GM06990 (cell line): ENCODE measurements around the gene GGT5.
"Not testable (repeated sequence)": the region's sequence is repeated elsewhere in the genome, so short reads cannot be mapped to it uniquely, and the experiment has no call there.

Source experiments
- DNase-seq: peaks from one replicate; pipeline ENCODE4 v3.0.0-alpha.2; 2011; ENCODE audit not compliant: insufficient read length; ENCODE audit errors: extremely low read depth
- H3K27me3 ChIP-seq: replicated peaks from 2 replicates; pipeline ENCODE4 v1.6.0; 2011; ENCODE audit warnings: low read length; ENCODE audit not compliant: control insufficient read depth, insufficient read depth
- H3K36me3 ChIP-seq: 2 replicates; pipeline ENCODE4 v1.5.1; 2011; ENCODE audit warnings: low read length; ENCODE audit not compliant: control insufficient read depth, insufficient read depth
- H3K4me3 ChIP-seq: replicated peaks from 2 replicates; pipeline ENCODE4 v1.5.1; 2011; ENCODE audit warnings: low read depth, mild to moderate bottlenecking, control low read depth, low read length
- CTCF ChIP-seq: IDR thresholded peaks from 2 replicates; pipeline ENCODE4 v1.5.1; 2011; ENCODE audit warnings: low read length, control low read depth, mild to moderate bottlenecking, inconsistent platforms; ENCODE audit not compliant: insufficient read depth, poor library complexity, severe bottlenecking

GGT5 gene

GRCh38 chr22:24245030-24245431 is at the start of gene GGT5:
Gene GGT5 (minus strand): TSS chr22:24245082. CDS start chr22:24244725, 357 bp downstream.
- not testable (repeated sequence) for DNase-seq, H3K27me3 ChIP-seq, H3K36me3 ChIP-seq, H3K4me3 ChIP-seq

- H3K36me3 ChIP-seq, DNase-seq, H3K4me3 ChIP-seq, H3K27me3 ChIP-seq: not testable (repeated sequence)
These were observed 47.4 kb upstream of the GGT5 start for GRCh38 chr22:24292202-24292830.

GRCh38 chr22:24291515-24292201 is 46.8 kb upstream of the GGT5 start:
- DNase-seq, result no peak
- TF ChIP-seq CTCF, result no peak
- Histone ChIP-seq H3K36me3 (no peaks in the 10 kb centered on the region), H3K27me3 (no peaks in the 10 kb centered on the region), H3K4me3 (no peak overlapping the region)

GRCh38 chr22:24290459-24290858 is 45.6 kb upstream of the GGT5 start:
- Histone ChIP-seq H3K27me3 (no peaks in the 10 kb centered on the region), H3K36me3 (no peaks in the 10 kb centered on the region), H3K4me3 (no peak overlapping the region)
- no peak for DNase-seq
- no peak for TF ChIP-seq CTCF

- no peaks in the 10 kb centered on the region for H3K36me3 ChIP-seq
- H3K27me3 ChIP-seq, result no peaks in the 10 kb centered on the region
- TF ChIP-seq CTCF, result no peak
- DNase-seq, result no peak
- no peak overlapping the region for H3K4me3 ChIP-seq
These were observed 44.9 kb upstream of the GGT5 start for GRCh38 chr22:24289741-24290163.

- TF ChIP-seq CTCF, result no peak
- no peak for DNase-seq
- H3K27me3 ChIP-seq, result no peaks in the 10 kb centered on the region
- H3K36me3 ChIP-seq, result no peaks in the 10 kb centered on the region
- H3K4me3 ChIP-seq, result no peak overlapping the region
These were observed 44.2 kb upstream of the GGT5 start for GRCh38 chr22:24289114-24289513.

GRCh38 chr22:24287801-24288200 is 42.9 kb upstream of the GGT5 start:
- H3K27me3 ChIP-seq, H3K36me3 ChIP-seq, H3K4me3 ChIP-seq, DNase-seq: not testable (repeated sequence)

GRCh38 chr22:24287212-24287611 is 42.3 kb upstream of the GGT5 start:
- not testable (repeated sequence) for H3K36me3 ChIP-seq, H3K4me3 ChIP-seq, DNase-seq, H3K27me3 ChIP-seq
